T-helper 1 cell treated with Interleukin-12 subunit alpha and Interleukin-12 subunit beta and Interleukin-4 antibody, amounts not matched to agents 30 μg/mL and 1 μg/mL, for 36 hours (primary cell): ENCODE measurements around the gene AZU1.
"Not testable (repeated sequence)": the region's sequence is repeated elsewhere in the genome, so short reads cannot be mapped to it uniquely, and the experiment has no call there.

Experiments
- H3K27ac Mint-ChIP-seq: one replicate; pipeline ENCODE4 v1.8.0; 2021; ENCODE audit warnings: mild to moderate bottlenecking, mixed read lengths
- H3K27me3 Mint-ChIP-seq: one replicate; pipeline ENCODE4 v1.8.0; 2021; ENCODE audit warnings: low read depth, mixed read lengths
- H3K36me3 Mint-ChIP-seq: one replicate; pipeline ENCODE4 v1.8.0; 2021; ENCODE audit warnings: low read depth, mixed read lengths
- H3K4me1 Mint-ChIP-seq: one replicate; pipeline ENCODE4 v1.8.0; 2021; ENCODE audit warnings: low read depth, mixed read lengths
- H3K4me3 Mint-ChIP-seq: one replicate; pipeline ENCODE4 v1.8.0; 2021; ENCODE audit warnings: mild to moderate bottlenecking, moderate library complexity, mixed read lengths
- H3K9me3 Mint-ChIP-seq: one replicate; pipeline ENCODE4 v1.8.0; 2021; ENCODE audit warnings: mixed read lengths

AZU1 gene

DNA sequence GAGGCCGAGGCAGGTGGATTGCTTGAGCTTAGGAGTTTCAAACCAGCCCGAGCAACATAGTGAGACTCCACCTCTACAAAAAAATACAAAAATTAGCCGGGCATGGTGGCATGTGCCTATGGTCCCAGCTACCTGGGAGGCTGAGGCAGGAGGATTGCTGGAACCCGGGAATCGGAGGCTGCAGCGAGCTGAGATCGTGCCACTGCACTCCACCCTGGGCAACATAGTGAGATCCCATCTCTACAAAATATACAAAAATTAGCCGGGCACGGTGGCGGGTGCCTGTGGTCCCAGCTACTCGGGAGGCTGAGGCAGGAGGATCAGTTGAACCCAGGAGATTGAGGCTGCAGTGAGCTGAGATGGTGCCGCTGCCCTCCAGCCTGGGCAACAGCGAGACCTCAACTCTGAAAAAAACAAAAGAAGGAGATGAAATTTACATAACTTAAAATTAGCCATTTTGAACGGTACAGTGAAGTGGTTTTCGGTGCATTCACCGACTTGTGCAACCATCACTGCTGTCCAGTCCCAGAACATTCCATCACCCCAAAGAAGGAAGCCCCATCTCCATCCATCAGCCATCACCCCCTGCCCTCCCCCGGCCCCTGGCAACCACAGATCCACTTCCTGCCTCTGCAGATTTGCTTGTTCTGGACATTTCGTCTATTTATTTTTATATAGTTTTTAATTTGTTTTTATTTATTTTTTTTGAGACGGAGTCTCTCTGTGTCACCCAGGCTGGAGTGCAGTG is 1.6 kb upstream of the AZU1 start:
- Mint-ChIP-seq H3K4me3 (no peak overlapping the region), H3K27me3 (peaks cover 15% of the 10 kb centered on the region), H3K36me3 (no peaks in the 10 kb centered on the region), H3K4me1 (no peaks in the 10 kb centered on the region), H3K9me3 (no peaks in the 10 kb centered on the region), H3K27ac (no peak overlapping the region)

DNA sequence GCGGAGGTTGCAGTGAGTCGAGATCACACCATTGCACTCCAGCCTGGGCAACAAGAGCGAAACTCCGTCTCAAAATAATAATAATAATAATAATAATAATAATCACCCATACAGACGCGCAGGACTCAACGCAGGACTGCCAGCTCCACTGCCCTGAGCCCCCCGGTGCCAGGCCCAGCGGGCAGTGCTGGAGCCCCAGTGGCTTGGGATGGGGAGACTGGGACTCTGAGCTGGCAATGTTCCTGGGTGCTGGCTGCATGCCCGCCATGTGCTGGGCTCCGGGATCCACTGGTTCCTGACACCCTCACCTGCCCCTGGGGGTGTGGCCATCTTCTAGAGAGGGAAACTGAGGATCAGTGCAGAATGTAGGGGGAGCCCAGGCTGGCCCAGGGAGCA is 325 bp upstream of the AZU1 start:
- Mint-ChIP-seq H3K4me1 (no peaks in the 10 kb centered on the region), H3K4me3 (no peak overlapping the region), H3K27ac (no peak overlapping the region), H3K9me3 (no peaks in the 10 kb centered on the region), H3K36me3 (no peaks in the 10 kb centered on the region), H3K27me3 (peaks cover 15% of the 10 kb centered on the region)

GRCh38 chr19:829129-829758 is 1.6 kb downstream of the AZU1 start:
- H3K27ac Mint-ChIP-seq: no peak overlapping the region
- no peaks in the 10 kb centered on the region for H3K27me3 Mint-ChIP-seq

GRCh38 chr19:831407-832369 is 4.1 kb downstream of the AZU1 start:
- no peaks in the 10 kb centered on the region for H3K4me1 Mint-ChIP-seq
- no peak overlapping the region for H3K27ac Mint-ChIP-seq
- peaks cover 6% of the 10 kb centered on the region for H3K27me3 Mint-ChIP-seq
- H3K9me3 Mint-ChIP-seq: no peaks in the 10 kb centered on the region
- H3K4me3 Mint-ChIP-seq: no peak overlapping the region
- no peaks in the 10 kb centered on the region for H3K36me3 Mint-ChIP-seq

More at GRCh38 chr19:829129-829758, 1.6 kb downstream of the AZU1 start:
- Mint-ChIP-seq H3K9me3 (no peaks in the 10 kb centered on the region), H3K4me1 (no peaks in the 10 kb centered on the region), H3K4me3 (no peak overlapping the region), H3K36me3 (no peaks in the 10 kb centered on the region)

GRCh38 chr19:834216-834615 is 6.6 kb downstream of the AZU1 start:
- no peaks in the 10 kb centered on the region for H3K36me3 Mint-ChIP-seq
- no peak overlapping the region for H3K27ac Mint-ChIP-seq
- H3K9me3 Mint-ChIP-seq: no peaks in the 10 kb centered on the region
- H3K4me1 Mint-ChIP-seq: no peaks in the 10 kb centered on the region
- no peak overlapping the region for H3K4me3 Mint-ChIP-seq
- H3K27me3 Mint-ChIP-seq: peaks cover 6% of the 10 kb centered on the region

GRCh38 chr19:835210-835810 is 7.7 kb downstream of the AZU1 start:
- H3K27ac Mint-ChIP-seq: no peak overlapping the region
- H3K36me3 Mint-ChIP-seq: no peaks in the 10 kb centered on the region
- H3K4me3 Mint-ChIP-seq: no peak overlapping the region
- H3K27me3 Mint-ChIP-seq: peaks cover 6% of the 10 kb centered on the region
- no peaks in the 10 kb centered on the region for H3K9me3 Mint-ChIP-seq
- H3K4me1 Mint-ChIP-seq: no peaks in the 10 kb centered on the region

- no peaks in the 10 kb centered on the region for H3K36me3 Mint-ChIP-seq
- no peaks in the 10 kb centered on the region for H3K4me1 Mint-ChIP-seq
- no peak within 1 kb of the TSS for H3K4me3 Mint-ChIP-seq
- no peaks in the 10 kb centered on the region for H3K9me3 Mint-ChIP-seq
- peaks cover 18% of the 10 kb centered on the region for H3K27me3 Mint-ChIP-seq
- no peak within 1 kb of the TSS for H3K27ac Mint-ChIP-seq
These were observed 13.0 kb downstream of the AZU1 start, which contains the start of gene PRTN3 for GRCh38 chr19:840519-841206. Gene PRTN3, plus strand, starts transcription at chr19:840999. Its CDS starts 10 bp downstream, at chr19:841009.

- not testable (repeated sequence) for H3K9me3 Mint-ChIP-seq, H3K36me3 Mint-ChIP-seq, H3K27ac Mint-ChIP-seq, H3K4me3 Mint-ChIP-seq, H3K4me1 Mint-ChIP-seq
- H3K27me3 Mint-ChIP-seq: peaks cover 17% of the 10 kb centered on the region
These were observed 15.2 kb downstream of the AZU1 start for GRCh38 chr19:842802-843179.

DNA sequence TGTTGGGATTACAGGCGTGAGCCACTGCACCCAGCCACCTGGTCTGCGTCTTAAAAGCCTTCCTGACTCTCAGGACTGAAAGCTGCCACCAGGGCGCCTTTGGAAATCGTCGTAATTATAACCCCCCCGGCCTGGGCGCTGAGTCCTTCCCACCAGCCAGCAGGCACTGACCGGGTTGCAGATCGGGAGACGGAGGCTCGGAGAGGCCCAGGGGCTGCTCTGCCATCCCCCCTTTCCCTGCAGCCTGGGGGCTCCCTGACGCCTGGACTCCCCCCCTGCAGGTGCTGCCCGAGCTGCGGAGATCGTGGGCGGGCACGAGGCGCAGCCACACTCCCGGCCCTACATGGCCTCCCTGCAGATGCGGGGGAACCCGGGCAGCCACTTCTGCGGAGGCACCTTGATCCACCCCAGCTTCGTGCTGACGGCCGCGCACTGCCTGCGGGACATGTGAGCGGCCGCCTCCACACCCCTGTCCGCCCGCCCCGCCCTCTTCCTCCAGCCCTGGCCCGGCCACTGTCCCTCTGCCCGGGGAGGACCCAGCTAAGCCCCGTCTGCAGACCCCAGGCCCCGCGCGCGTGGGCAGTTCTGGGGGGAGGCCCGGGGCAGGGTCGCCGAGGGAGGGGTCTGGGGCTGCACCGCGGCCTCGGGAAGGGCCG is 15.7 kb downstream of the AZU1 start:
- no peak overlapping the region for H3K4me3 Mint-ChIP-seq
- H3K27me3 Mint-ChIP-seq: peaks cover 17% of the 10 kb centered on the region
- H3K36me3 Mint-ChIP-seq: no peaks in the 10 kb centered on the region
- H3K27ac Mint-ChIP-seq: no peak overlapping the region
- H3K4me1 Mint-ChIP-seq: peaks cover 2% of the 10 kb centered on the region
- no peaks in the 10 kb centered on the region for H3K9me3 Mint-ChIP-seq

GRCh38 chr19:843836-844545 is 16.4 kb downstream of the AZU1 start:
- Mint-ChIP-seq H3K9me3 (no peaks in the 10 kb centered on the region), H3K4me3 (no peak overlapping the region), H3K27me3 (peaks cover 17% of the 10 kb centered on the region), H3K27ac (no peak overlapping the region), H3K4me1 (peaks cover 2% of the 10 kb centered on the region), H3K36me3 (no peaks in the 10 kb centered on the region)

DNA sequence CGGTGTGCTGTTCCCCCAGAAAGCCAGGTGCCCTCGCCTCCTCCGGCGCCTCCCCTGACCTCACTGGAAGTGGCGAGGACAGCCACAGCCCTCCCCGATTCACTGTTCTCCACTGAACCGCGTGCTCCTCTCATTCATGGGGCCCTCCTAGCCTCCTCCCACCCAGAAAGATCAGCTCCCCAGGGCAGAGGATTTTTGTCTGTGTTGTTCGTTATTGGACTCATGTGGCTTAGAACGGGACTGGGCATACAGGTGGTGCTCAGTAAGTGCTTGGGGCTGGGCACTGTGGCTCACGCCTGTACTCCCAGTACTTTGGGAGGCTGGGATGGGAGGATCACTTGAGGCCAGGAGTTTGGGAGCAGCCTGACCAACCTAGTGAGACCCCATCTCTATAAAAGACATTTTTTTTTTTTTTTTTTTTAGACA is 16.9 kb downstream of the AZU1 start:
- Mint-ChIP-seq H3K27ac (peak overlapping the region; percentile 49), H3K4me3 (no peak overlapping the region), H3K27me3 (peaks cover 17% of the 10 kb centered on the region), H3K36me3 (no peaks in the 10 kb centered on the region), H3K9me3 (no peaks in the 10 kb centered on the region), H3K4me1 (peaks cover 2% of the 10 kb centered on the region)

DNA sequence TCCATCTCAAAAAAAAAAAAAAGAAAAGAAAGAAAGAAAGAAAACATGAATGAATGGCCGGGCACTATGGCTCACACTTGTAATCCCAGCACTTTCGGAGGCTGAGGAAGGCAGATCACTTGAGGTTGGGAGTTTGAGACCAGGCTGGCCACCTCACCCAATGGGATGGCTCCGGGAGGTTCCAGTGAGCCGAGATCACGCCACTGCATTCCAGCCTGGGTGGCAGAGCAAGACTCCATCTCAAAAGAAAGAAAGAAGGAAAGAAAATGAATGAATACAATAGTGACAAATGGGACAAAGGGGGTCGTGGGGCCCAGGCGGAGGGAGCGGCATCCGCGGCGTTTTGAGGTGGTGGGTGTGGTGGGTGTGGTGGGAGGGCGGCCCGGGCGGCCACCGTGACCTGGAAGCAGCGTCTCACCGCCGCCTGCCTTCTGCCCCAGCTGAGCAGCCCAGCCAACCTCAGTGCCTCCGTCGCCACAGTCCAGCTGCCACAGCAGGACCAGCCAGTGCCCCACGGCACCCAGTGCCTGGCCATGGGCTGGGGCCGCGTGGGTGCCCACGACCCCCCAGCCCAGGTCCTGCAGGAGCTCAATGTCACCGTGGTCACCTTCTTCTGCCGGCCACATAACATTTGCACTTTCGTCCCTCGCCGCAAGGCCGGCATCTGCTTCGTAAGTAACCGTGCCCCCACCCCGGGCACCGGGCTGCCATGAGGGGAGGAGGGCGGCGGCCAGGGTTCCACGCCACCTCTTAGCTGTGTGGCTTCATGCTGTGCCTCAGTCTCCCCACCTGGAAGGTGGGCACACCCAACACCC is 18.3 kb downstream of the AZU1 start:
- peaks cover 17% of the 10 kb centered on the region for H3K27me3 Mint-ChIP-seq
- no peak overlapping the region for H3K4me3 Mint-ChIP-seq
- H3K27ac Mint-ChIP-seq: no peak overlapping the region
- no peaks in the 10 kb centered on the region for H3K9me3 Mint-ChIP-seq
- H3K36me3 Mint-ChIP-seq: no peaks in the 10 kb centered on the region
- peaks cover 2% of the 10 kb centered on the region for H3K4me1 Mint-ChIP-seq
